ENCODE data around the gene HSPA4. TPM values are rescaled to one million over a fixed set of nuclear protein-coding genes. Genes with fewer than 3 reads are reported as not detected.
"Not testable (repeated sequence)": the region's sequence is repeated elsewhere in the genome, so short reads cannot be mapped to it uniquely, and the experiment has no call there.

HSPA4 gene
- total RNA-seq, 1 experiment from 2014 or later: 55.7 TPM

DNA sequence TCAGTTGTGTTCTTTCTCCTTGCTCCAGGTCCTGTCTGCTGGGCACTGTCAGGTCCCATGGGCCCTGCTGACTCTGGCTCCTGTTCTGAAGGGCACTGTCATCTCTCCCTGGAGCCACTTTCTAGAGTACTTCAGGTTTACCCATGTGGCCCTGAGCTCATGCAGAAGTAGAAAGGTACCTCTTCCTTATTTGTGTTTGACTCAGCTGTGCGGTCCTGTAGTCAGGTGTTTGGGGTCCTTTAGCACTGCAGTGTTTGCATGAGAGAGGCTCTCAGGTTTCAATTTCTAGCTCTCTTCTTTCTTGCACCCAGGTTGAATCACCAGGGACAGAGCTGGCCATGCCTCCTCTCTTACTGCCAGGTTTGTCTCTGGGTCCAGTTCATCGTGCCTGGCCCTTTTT lies 71.5 kb downstream of the HSPA4 start:
- DNase-seq (ENCODE audit: low spot score): no peak

DNA sequence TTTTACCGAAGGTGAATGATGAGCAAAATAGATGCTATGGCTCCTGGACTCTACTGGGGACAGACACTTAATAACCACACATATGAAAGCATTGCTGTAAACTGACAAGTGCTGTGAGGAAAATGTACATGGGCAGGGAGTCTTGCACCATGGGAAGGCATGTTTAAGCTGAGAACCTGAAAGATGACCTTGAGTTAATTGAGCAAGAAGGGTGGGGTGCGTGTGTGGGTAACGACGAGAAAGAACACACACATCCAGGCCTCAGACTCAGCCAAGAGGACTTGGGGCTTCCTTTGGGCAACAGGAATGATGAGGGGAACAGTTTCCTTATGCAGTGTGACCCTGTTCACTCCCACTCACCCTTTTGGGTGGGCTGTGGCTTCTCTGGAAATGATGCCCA lies 73.1 kb downstream of the HSPA4 start:
- DNase-seq (ENCODE audit: low spot score): no peak

GRCh38 chr5:133128066-133128465 lies 76.3 kb downstream of the HSPA4 start:
- no peak for DNase-seq (ENCODE audit: low spot score)

- no peak for DNase-seq (ENCODE audit: low spot score)
These were observed 77.5 kb downstream of the HSPA4 start for GRCh38 chr5:133129289-133129688.

DNA sequence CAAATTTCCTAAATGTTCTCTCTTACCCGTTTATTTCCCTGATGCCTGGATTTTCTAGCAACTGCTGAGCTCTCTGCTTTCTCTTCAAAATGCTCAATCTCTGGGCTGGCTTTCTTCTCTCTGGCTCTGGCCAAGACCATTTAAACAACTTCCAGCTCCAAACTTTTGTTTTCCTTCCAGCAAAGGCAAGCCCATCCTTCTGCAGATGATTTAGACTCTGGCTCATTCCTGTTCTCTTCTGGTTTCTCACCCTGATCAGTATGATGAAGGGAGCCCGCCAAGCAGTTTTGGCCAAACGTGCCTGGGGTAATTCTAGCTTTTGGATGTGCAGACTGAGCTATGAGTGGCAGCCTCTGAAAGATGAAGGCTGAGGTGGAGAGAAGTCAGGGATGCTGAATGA lies 78.1 kb downstream of the HSPA4 start:
- DNase-seq (ENCODE audit: low spot score): no peak

DNA sequence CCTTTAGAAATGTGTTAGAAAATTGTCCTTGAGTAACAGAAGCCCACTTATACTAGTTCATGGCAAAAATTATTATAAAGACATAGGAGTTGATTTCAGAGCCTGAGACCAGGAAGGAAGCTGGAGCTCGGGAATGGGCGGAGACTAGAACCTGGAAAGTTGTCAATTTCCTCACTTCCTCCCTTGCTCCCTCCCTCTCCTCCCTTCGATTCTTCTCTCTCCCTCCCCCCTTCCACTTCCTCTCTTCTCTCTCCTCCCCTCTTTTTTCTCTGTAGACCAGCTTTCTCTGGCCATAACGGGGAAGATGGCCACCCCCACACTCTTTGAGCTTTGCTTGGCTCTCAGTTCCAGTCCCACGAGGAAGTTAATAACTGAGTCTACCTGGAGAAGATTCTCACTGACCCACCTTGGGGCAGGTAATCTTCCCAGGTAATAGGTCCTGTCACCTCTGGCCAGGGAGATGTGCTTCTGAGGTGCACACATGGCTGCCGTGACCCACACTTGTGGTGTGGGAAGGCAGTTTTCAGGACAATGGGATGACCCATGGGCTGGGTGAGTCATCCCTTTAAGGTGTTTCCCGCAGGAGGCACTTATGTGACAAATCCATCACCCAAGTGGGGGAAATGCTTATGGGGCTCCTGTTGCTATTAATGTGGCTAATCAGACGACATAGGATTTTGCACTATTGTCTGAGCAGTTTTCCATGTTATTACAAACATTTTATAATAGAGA lies 78.7 kb downstream of the HSPA4 start:
- peak; percentile 27 for DNase-seq (ENCODE audit: low spot score)

DNA sequence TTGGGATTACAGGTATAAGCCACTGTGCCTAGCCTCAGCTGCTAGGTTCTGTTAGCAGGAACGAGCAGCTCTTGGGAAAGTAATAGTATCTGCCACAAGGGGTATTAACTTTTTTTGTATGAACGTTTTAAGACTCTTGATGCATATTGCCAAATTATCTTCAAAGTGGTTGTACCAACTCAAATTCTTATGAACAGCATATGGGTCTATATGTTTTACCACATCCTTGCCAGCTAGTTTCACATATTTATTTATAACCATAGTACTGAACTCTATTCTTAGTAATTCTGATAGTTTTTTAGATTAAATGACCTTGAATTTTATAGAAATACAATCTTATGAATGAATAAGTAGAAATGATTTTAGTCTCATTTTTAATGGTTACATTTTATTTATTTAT lies 80.9 kb downstream of the HSPA4 start:
- DNase-seq (ENCODE audit: low spot score): no peak

- not testable (repeated sequence) for DNase-seq (ENCODE audit: low spot score)
These were observed 81.4 kb downstream of the HSPA4 start for GRCh38 chr5:133133241-133133640.

DNA sequence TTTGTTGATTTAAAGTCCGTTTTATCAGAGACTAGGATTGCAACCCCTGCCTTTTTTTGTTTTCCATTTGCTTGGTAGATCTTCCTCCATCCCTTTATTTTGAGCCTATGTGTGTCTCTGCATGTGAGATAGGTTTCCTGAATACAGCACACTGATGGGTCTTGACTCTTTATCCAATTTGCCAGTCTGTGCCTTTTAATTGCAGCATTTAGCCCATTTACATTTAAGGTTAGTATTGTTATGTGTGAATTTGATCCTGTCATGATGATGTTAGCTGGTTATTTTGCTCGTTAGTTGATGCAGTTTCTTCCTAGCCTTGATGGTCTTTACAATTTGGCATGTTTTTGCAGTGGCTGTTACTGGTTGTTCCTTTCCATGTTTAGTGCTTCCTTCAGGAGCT lies 85.1 kb downstream of the HSPA4 start:
- not testable (repeated sequence) for DNase-seq (ENCODE audit: low spot score)

DNA sequence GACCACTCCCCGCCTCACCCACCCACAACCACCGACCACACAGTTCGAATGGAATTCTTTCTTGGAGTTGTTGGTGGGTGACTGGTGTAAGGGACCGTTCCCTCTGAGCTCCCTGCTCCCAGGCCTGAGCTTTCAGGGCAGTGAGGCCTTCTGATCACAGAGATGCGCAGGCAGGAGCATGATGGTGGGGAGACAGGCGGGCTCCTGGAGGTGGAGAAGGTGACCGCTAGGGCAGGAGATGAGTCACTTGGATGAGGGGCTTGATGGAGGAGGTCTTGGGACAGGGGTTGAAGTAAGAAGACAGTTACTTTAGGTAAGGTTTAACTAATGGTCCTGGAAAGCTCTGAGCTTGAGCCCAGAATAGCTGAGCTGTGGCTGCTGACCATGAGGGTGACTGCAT lies 88.5 kb downstream of the HSPA4 start:
- no peak for DNase-seq (ENCODE audit: low spot score)

- DNase-seq (ENCODE audit: low spot score): no peak
These were observed 89.9 kb downstream of the HSPA4 start for GRCh38 chr5:133141746-133142145.

DNA sequence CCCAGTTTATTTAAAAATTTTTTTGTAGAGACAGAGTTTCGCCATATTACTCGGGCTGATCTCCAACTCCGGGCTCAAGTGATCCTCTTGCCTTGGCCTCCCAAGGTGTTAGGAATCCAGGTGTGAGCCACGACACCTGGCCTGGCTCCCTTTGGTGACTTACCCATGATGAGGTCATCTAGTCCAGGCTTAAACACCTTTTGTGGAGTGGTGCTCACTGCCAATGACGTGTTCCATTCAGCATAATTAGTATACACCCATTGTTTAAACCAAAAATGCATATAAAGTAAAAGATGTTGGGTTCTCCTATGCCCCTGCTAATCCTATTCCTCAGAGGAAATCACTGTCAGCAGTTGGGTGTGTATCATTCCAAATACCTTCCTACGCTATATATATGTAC lies 91.0 kb downstream of the HSPA4 start:
- no peak for DNase-seq (ENCODE audit: low spot score)

DNA sequence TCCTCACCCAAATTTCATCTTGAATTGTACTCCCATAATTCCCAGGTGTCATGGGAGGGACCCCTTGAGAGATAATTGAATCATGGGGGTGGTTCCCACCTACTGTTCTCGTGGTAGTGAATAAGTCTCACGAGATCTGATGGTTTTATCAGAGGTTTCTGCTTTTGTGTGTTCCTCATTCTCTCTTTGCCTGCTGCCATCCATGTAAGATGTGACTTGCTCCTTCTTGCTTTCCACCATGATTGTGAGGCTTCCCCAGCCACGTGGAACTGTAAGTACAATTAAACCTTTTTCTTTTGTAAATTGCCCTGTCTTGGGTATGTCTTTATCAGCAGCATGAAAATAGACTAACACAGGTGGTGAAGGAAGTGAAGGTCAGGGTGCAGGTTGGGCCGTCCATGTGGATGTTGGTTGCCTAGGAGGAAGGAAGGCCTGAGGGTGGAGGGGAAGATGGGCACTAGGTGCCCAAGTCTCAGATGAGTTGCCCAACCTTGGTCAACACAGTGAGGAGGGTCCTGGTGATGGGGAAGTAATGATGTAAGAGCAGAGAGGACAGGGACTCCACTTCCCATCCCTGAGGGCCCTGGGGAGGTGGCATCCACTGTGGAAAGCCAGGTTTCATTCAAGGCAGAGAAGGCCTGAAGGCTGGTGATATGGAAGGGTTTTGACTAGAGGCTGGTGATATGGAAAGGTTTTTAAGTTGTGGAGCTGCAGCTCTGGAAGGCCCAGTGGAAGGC lies 92.6 kb downstream of the HSPA4 start:
- DNase-seq (ENCODE audit: low spot score): no peak

DNA sequence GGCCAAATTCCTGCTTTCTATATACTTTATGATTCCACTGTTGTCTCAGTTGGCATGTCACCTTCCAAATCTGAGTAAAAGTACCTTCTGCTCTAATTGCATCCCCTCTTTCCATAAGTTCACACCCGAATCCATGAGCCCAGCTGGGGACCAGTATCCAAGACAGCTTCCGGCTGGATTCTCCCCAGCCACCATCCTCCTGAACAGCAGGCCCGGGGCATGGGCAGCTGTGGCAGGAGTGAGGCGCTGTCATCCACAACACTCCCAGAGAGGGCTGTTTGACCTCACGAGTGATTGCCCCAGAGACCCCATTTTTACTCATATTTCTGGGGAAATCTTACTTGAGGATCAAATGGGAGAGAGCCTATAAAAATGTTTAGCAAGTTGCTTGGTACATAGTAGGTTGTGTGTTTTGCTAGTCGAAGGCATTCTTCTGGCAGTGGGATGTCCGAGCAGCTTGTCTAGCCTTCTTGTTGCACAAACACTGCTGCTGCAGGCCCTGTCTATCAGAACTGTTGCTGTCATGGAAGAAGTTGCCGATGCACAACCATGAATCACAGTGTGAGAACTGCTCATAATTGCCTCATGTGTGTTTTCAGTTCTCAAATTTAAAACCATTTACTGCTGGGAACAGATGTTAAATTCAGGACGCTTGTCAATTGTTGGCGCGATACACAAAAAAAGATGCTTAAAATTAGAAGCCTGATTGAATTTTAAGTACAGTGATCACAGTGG lies 93.8 kb downstream of the HSPA4 start:
- no peak for DNase-seq (ENCODE audit: low spot score)

GRCh38 chr5:133147411-133147810 lies 95.6 kb downstream of the HSPA4 start:
- DNase-seq (ENCODE audit: low spot score): no peak

GRCh38 chr5:133147815-133148567 lies 96.2 kb downstream of the HSPA4 start:
- no peak for DNase-seq (ENCODE audit: low spot score)

DNA sequence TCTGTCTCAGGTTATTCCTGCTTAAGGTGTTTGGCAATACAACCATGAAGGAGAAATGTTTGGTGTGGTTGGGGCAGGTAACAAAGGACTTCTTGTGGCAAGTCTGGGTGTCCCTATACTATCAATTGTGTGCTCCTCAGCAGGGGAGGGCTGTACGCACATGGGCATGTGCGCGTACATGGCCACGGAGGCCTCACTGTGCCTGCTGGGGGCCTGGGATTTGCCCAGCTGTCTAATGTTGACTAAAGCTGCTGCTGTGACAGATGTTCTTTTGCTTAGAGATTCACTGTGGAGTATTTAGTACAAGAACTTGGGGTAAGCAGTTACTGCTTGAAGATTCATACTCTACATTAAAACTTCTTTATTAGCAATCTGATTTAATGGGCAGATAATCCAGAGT lies 97.5 kb downstream of the HSPA4 start:
- DNase-seq (ENCODE audit: low spot score): no peak

- DNase-seq (ENCODE audit: low spot score): no peak
These were observed 99.2 kb downstream of the HSPA4 start for GRCh38 chr5:133150909-133151544.

DNA sequence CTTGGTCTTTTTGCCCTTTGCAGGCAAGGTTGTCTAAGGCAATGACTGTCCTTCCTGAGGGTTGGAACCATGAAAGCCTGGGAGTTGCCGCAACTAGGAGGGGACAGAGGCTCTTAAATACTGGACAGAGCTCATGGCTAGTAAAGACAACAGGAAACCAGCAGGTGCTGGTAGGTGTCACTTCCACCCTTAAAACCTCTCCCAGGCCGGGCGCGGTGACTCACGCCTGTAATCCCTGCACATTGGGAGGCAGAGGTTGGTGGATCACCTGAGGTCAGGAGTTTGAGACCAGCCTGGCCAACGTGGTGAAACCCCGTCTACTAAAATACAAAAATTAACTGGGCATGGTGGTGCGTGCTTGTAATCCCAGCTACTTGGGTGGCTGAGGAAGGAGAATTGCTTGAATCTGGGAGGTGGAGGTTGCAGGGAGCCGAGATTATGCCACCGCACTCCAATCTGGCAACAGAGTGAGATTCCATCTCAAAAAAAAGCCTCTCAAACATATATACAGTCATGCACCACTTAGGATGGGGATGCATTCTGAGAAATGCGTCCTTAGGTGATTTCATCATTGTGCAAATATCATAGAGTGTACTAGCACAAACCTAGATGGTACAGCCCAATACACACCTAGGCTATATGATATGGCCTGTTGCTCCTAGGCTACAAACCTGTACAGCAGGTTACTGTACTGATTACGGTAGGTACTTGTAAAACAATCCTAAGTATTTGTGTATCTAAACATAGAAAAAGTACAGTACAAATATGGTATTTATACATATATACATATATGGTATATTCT lies 102.7 kb downstream of the HSPA4 start:
- no peak for DNase-seq (ENCODE audit: low spot score)

- peak; percentile 6 for DNase-seq (ENCODE audit: low spot score)
These were observed 103.6 kb downstream of the HSPA4 start for GRCh38 chr5:133155326-133155969.
